NCI-H510A (cell line): ENCODE data around the gene VTCN1.
"Not testable (repeated sequence)": the region's sequence is repeated elsewhere in the genome, so short reads cannot be mapped to it uniquely, and the experiment has no call there.

Experiments used
- DNase-seq: peaks from one replicate; lab custom pipeline; 2025; lab: John Stamatoyannopoulos, UW

The VTCN1 gene

DNA sequence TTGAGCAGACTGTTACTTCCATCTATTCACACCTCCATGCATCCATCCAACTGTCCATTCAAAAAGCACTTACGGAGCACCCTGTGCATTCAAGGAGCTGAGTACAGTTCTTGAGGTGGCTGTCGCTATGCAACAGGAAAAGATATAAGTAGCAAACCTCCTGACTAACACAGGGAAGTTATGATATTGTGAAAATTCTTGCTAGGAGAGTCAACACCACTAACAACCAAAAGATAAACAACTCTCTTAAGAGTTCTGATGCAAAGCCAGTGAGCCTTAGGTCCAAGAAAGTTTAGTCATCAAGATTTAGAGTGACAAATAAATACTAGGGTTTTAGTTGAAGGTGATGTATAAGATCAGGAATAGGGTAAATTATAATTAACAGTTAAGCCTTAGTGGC, 44.7 kb downstream of the VTCN1 start:
- no peak for DNase-seq

DNA sequence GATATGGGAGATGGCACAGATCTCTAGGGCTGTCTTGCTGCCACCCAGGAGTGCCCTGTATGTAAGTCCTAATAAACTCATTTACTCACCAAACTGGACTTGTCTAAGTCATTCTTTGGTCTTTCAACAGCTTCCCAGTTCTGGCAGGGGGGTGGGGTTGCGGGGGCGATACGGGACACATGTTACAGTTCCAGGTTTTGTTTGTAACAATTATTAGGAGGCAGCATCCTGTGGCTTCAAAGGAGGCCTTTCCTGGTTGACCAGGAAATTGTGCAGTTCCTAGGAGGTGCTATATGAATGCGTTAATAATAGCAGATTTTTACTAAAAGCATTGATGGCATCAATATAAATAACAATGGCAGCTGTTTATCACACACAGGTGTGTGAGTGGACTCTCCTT, 46.5 kb downstream of the VTCN1 start:
- DNase-seq, result no peak

DNA sequence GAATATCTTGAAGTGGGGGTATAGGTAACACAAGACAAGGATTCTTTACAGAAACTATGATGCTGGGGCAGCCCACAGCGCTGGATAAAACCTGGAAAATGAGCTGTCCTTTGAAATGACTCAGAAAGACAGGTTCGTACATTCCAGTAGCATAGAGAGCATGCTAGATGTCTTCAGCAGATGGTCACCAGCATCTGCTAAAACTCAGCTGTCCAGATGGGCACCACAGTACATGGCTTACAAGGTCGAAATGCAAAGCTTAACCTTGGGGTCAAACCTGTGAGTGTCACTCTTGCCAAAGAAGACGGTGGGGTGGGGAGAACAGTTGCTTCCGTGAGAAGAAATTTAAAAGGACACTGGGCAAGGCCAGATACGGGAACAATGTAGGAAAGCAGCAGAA, 47.9 kb downstream of the VTCN1 start:
- no peak for DNase-seq

DNA sequence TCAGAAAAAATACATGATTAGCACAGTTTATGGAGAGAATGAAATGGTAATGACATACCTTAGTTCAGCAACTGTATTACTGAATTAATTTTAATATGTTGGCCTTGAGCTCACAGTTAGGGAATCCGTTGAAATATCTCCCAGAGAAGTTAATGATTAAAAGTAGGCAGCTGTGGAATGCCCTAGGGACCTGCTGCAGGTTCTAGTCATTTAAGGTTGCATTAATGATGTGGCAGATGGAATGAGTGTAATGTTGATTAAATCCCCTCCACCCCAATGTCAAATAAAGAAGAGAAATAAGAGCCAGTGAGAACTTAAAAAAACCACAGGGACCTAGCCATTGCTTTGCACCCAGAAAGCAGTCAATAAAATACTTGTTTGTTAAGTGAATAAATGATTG, 48.8 kb downstream of the VTCN1 start:
- DNase-seq, result no peak

DNA sequence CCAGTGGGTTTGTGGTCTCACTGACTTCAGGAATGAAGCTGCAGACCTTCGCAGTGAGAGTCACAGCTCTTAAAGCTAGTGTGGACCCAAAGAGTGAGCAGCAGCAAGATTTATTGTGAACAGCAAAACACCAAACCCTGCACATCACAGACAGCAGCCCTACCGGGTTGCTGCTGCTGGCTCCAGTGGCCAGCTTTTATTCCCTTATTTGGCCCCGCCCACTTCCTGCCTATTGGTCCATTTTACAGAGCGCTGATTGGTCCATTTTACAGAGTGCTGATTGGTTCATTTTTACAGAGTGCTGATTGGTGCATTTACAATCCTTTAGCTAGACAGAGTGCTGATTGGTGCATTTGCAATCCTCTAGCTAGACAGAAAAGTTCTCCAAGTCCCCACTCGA, 59.4 kb downstream of the VTCN1 start:
- DNase-seq, result not testable (repeated sequence)

DNA sequence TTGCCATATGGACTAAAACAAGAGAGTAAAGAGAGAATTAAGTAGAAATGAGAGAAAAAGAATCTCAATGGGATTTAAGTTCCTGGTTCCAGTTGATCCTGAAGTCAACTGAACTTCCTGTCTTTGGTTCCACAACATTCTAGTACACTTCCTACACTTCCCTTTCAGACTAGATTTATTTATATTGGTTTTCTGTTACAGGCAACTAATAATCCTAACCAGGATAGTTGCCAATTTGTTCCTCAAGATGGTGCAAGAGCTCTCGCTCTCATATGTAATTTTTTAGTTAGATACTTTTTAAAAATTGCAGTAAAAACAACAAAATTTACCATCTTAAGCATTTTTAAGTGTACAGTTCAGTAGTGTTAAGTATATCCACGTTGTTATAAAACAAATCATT, 60.4 kb downstream of the VTCN1 start:
- DNase-seq, result no peak

DNA sequence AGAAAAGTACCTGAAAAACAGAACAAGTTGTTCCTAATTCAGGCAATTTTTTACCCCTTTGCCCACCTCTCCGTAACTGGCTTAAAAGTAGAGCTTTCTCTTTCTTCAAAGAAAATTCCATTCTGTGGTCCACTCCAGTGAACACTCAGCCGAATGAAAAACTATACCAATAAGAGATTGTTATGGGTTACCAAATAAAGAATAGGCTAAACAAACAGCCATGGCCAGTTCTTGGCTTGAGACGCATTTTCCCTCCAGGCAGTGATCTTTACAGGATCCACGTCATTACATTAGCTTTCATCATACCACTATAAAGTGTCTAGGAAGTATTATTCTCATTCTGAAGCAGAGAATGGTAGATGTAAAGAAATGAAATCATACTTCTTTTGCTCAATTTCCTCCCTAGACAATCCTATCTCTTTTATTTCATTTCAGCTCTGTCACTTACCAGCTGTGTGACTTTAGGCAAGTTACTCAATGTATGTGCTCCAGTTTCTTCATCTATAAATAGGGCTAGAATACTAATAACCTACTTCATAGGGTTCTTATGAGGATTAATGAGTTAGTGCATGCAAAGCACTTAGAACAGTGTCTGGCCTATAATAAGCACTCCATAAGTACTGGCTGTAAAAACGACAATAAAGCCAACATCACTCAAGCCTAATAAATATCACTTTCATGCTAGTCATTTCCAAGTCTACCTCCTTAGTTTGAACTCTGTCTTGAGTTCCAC, 62.7 kb downstream of the VTCN1 start:
- no peak for DNase-seq

DNA sequence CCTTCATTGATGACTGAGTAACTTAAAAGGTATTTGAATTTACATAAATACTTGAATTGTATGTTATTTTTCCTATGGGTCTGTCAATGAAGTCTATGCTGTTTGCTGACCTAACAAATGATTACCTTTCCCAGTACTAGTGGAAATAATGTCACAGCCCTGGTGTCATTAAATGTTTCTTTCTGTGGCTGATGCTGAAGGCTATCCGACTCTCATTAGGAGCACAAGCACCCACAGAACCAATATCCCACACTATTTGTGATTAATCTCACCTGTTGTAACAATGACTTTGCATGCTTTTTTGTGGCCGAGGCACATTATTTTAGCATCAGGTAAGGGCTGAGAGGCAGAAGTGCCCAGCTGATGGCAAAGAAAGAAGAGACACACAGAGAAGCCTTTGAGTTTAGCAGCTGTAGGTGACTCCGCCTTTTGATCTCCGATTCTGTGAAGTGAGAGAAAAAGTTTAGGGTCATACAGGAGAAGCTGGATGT, 63.3 kb downstream of the VTCN1 start:
- no peak for DNase-seq

DNA sequence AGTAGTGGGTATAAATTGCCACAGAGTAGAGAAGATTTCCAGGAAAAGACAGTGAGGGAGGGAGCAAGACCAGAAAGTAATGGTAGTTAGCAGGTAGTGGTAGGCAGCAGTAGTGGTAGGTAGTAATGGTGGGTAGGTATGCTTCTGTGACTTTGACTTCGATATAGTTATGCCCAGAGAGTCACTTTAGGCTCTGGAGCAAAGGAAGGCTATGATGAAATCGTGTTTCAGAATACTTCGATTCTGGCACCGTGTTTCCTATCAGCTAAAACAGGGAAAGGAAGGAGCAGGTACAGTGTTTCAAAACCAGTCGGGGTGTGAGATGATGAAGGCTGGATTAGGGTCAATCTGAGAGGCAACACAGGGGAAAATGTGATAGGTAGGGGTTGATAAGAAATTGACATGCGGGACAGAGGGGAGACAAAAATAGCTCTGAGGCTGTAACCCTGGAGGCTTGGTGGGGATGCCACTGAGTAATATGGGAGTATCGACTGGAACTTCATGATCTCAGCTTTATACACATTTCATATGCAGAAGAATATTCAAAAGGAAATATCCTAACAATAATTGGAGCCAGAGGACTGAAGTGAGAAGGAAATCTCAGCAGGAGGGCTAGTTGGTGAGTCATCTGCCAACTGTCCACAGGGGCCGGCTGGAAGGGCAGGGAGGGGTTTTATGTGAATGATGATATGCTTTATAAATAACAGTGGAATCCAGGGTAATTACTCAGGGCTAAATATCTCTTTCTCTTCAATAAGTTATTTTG, 64.0 kb downstream of the VTCN1 start:
- DNase-seq, result no peak

DNA sequence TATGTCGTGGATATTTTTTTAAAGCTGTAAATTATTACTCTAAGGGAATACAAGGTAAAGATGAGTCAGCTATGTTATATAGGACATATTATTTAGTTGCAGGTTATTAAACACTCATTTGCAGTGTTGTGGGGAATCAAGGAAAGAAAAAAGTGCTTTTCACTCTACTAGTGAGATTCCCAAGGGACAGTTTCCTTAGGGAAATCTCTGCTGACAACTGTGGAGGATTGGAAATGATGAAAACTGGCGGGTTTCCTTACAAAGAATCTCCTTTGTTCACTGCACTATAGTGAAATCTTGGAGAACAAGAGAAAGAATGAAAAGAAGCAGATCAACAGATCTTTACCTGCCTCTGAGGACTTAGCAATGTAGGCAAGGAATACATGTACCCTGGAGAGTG, 64.7 kb downstream of the VTCN1 start:
- DNase-seq, result no peak

DNA sequence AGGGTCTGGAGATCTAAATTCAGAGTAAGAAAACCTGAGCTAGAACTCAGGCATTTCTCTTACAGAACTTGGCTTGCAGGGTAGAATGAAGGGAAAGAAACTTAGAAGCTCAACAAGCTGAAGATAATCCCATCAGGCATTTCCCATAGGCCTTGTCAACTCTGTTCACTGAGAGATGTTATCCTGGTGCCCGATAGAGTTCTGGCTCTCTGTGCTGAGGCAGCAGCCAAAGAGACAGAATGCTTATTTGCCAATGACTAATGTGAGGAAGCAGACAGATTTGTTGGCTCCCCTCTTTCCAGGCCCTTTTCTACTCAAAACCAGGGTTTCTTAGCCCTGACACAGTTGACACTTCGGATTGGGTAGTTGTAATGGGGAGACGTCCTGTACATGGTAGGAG, 66.9 kb downstream of the VTCN1 start:
- no peak for DNase-seq

DNA sequence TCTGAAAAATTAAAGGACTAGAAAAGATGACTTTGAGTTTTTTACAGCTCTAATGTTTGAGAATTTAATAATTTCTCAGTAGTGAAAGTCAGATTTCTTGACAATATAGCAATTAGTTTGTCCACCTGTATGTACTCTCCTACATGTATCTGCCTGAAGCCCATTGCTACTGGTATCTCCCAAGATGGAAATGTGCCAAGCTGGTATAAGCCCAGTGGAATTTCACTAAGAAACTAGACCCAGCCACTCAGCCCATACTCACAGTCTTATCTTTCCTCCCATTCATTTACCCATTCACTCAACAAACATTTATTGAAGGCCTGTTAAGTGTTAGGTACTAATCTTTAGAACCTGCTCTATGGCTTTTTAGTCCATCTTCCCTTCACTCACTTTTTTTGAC, 67.6 kb downstream of the VTCN1 start:
- DNase-seq, result no peak

DNA sequence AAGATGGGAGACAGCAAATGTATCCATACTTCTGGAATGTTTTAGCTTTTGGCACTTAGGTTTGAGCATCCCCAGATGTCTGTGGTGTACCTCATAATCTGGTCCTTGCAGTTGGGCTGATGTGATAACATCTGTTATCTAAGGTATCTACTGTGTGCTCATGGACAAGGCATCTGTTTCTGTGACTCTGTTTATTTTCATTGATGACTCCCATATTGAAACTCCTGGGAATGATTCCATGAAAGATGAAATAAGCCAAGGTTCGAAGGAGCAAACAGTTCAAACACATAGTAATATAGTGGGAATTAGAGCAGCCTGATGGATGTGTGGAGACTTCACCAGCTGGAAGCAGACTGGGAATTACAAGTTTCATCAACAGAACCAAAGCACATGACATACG, 68.5 kb downstream of the VTCN1 start:
- no peak for DNase-seq

DNA sequence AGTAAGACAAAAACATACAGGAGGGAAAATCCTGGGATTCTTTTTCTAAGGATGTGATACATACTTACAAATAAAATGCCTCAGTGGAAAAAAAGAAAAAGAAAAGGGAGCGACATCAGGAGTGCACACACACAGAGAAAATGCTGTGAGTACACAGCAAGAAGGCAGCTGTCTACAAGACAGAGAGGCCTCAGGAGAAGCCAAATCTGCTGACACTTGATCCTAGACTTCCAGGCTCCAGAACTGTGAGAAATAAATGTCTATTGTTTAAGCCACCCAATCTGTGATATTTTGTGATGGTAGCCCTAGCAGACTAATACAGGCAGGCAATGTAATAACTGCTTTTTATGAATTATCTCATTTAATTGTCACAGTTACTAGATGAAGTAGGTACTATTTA, 72.2 kb downstream of the VTCN1 start:
- no peak for DNase-seq

DNA sequence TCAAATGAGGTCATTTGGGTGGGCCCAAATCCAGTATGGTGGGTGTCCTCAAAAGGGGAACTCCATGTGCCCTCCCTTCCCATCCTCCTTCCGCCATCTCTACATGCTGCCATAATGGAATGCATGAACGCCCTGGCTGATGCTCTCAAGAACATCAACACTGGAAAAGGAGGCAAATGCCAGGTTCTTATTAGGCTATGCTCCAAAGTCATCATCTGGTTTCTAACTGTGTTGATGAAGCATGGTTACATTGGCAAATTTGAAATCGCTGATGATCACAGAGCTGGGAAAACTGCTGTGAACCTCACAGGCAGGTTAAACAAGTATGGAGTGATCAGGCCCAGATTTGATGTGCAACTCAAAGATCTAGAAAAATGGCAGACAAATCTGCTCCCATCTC, 72.6 kb downstream of the VTCN1 start:
- no peak for DNase-seq

DNA sequence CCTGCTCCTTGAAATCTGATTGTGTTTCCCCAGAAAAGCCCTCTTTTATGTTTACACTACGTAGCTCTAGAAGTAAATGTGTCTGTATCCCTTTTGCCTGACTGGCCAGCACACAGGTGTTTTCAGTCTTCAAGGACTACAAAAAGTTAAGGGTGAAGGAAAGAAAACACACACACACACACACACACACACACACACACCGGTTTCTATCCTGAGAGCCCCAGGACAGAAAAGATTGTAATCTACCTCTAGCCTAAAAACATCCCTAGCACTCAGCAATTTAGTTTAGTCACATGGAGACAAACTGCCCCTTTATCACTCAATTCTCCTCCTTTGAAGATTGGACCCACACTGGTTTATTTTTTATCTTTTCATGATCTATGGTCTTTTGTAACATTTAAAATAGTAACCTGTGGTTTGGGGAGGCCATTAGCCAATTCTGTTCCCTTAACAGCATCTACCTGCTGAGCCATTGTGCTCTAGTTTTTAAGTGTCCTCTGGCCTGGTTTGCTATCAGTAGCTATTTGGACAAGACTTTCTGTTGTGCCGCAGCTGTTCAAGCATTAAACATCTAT, 73.4 kb downstream of the VTCN1 start:
- no peak for DNase-seq

DNA sequence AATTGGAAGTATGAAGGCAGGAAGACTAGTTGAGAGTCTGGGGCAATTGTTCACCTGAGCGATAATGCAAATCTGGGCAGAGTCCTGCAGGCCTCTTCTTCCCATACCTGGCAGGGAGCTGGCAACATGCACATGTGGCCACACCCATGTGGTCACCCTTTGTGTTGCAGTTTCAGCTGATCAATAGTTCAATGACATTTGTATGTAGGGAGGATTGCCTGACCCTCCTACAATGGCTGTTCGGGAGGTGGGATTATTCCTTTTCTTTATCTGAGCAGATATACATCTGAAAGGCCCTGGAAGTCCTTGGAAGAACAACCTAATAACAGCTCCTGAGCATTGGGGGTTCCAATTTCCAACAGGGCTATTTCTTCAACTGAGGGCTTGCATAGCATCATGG, 74.0 kb downstream of the VTCN1 start:
- no peak for DNase-seq

DNA sequence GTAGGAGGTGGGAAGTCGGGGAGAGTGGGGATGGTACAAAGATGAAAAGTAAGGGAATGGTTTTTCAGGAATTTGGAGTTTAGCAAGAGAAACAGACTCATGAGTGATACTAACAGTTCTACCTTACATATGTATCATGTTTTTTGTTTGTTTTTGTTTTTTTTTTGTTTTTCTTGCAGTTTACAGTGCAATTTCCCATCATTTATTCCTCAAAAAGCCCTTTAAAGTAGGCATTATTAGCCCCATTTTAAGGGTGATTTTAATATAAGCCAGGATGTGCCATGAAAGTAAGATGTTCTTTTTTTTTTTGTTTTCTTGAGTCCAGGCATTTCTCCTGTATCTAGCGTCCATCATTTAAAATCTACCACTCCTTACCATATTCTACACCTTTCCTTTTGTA, 75.4 kb downstream of the VTCN1 start:
- DNase-seq, result no peak

DNA sequence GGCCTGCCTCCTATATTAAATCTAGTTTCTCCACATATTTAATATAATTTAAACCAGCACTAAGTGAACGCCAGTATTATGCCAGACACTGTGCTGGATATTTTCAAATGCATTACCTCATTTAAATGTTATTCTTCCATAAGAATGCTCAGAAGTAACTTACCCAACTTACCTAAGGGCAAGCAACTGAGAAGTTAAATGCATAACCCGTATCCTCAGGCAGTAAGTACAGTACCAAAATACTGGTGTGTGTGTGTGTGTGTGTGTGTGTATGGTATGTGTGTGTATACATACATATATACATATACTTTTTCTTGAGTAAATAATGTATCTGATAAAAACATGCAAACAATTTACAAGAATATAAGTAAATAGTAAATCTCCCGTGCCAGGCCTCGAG, 80.2 kb downstream of the VTCN1 start:
- no peak for DNase-seq

DNA sequence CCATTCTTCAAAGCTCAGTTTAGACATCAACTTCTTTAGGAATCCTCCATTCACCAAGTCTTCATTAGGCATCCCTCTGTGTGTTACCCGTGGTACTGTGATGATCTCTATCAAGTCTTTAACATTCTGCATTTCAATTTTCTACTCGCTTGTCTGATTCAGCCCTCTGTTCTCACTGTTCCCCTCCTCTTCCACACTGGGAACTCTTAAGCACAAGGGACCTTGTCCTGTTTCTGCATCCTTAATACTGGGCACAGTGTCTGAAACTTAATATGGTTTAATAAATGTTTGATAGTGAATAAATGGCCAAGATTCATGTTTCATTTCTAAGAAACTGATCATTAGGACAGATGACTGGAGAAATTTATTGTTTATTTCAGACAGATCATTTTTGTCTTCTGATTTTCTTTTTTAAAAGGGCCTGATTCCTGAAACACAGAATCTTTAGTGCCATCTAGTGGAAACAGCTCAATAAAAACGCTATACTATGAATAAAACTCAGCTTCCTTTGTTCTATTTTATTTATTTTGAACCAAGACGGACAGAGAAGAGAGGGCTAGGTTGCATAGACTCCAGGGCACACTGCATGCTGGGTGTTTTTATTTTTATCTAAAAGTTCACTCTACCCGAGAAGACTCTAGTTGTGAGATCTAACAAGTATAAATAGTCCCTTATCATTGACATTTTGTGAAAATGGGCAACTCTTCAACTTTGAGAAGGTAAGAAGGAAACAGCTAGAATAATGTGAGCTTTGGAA, 82.2 kb downstream of the VTCN1 start:
- DNase-seq, result no peak

DNA sequence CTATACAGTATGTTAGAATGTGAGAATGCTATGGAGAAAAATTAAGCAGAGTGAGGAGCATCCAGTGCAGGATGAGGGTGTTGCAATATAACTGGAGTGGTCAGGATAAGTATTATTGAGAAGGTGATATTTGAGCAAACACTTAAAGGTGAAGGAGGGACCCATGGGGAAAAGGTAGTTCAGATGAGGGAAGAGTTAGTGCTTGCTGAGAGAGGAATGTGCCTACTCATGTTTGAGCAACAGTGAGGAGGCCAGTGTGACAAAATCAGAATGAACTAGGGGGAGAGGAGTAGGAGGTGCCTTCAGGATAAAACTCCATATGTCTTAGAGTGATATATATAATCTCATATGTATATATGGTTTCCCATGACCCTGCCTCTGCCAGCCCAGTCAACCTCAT, 82.9 kb downstream of the VTCN1 start:
- DNase-seq, result no peak

DNA sequence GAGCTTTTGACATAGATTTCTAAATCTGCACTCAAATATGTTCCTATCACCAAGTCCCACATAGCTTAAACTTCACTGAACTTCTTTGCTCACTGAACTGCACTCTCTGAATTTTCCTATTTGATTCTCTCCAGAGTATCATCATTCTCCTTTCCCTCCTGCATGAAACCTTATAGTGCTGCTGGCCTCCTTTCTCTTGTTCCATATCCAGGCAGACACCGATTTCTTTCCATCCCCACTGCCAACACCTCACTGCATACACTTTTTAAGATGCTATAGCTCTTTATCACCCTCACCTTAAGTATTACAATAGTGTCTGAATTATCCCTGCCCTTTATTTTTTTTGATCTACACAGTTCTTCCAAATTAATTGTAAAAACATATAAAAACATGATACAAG, 86.1 kb downstream of the VTCN1 start:
- no peak for DNase-seq

DNA sequence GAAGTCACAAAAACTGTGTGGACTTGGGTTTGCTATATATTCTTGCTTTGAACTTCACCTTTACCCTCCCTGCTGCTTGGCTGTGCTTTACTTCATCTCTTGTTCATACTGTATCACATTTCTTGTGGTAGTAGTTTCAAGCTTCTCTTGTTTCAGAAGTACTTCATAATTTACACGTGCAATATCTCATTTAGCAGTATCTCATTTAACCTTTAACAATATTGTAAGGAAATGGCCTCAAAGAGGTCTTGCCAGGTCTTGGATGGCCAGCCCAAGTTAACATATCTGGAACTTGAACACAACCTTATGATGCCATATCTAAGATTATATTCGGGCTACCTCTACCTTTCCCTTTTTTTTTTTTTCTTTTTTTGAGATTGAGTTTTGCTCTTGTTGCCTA, 87.5 kb downstream of the VTCN1 start:
- no peak for DNase-seq
